HTR-8/SVneo (cell line): ENCODE data around the gene C6orf163.

Experiments
- DNase-seq: peaks from one replicate; pipeline ENCODE4 v3.0.0; 2011; ENCODE audit warnings: low spot score, mixed read lengths; ENCODE audit not compliant: insufficient read length
- FAIRE-seq: peaks from 2 replicates; lab custom pipeline; 2011; peaks lifted over from hg19 to GRCh38; lab: Jason Lieb, UNC

C6orf163 gene

GRCh38 chr6:87407901-87408720, 63.5 kb downstream of the C6orf163 start, which contains the start of gene CFAP206:
CFAP206 (plus strand) TSS chr6:87407972; CDS start chr6:87409840, 1,868 bp downstream.
- DNase-seq (peak; percentile 85), FAIRE-seq (peak; percentile 46)

DNA sequence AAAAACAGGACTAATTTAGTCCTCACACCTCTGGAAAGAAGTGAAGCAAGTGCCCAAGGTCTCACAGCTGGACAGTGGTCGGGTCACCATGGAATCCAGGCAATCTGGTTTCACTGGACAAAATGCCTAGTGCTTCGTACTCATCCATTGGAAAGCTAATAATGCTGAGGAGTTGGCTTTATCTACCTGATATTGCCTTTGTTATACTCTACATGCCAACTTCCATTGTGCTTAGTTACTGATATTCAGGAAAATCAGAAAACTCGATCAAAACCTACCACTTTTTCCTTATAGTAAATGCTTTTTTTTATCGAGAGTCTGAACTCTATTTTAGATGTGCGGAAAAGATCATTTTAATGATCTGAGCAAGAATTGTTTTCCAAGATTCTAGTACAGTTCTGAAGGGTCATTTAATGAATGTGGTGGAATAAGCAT, 64.1 kb downstream of the C6orf163 start:
- DNase-seq (no peak), FAIRE-seq (peak; percentile 16)
